Astrocyte (in vitro differentiated cells and primary cell): Measurements from ENCODE around the gene CNP.

Source experiments
- CTCF ChIP-seq: IDR thresholded peaks from 2 replicates; pipeline ENCODE4 v1.5.1; 2011; ENCODE audit warnings: low read depth, mild to moderate bottlenecking, inconsistent platforms, low read length, moderate library complexity; ENCODE audit not compliant: insufficient read depth
- EZH2 ChIP-seq: IDR thresholded peaks from 2 replicates; pipeline ENCODE4 v1.6.1; 2012; ENCODE audit warnings: mild to moderate bottlenecking, low read length, inconsistent platforms; ENCODE audit not compliant: insufficient read depth

GRCh38 chr17:41935641-41936040, 31.0 kb upstream of the CNP start:
- no peak for TF ChIP-seq CTCF
- no peak for TF ChIP-seq EZH2
